HFFc6 (cell line): ENCODE measurements around the gene COIL. TPM values are rescaled to one million over a fixed set of nuclear protein-coding genes. Genes with fewer than 3 reads are reported as not detected.

Experiments
- DNase-seq: peaks from one replicate; pipeline ENCODE4 v3.0.0-alpha.2; 2018
- H3K27ac Mint-ChIP-seq: 2 replicates; pipeline ENCODE4 v1.8.0; 2020; ENCODE audit warnings: mild to moderate bottlenecking, mixed read lengths
- H3K27me3 Mint-ChIP-seq: 2 replicates; pipeline ENCODE4 v1.8.0; 2021; ENCODE audit warnings: mild to moderate bottlenecking, moderate library complexity, mixed read lengths; ENCODE audit not compliant: insufficient read depth
- H3K36me3 Mint-ChIP-seq: 2 replicates; pipeline ENCODE4 v1.8.0; 2021; ENCODE audit warnings: low read depth, mixed read lengths
- H3K4me1 Mint-ChIP-seq: 2 replicates; pipeline ENCODE4 v1.8.0; 2020; ENCODE audit warnings: low read depth, mixed read lengths
- H3K4me3 Mint-ChIP-seq: 2 replicates; pipeline ENCODE4 v1.8.0; 2020; ENCODE audit warnings: mild to moderate bottlenecking, moderate library complexity, mixed read lengths
- H3K9me3 Mint-ChIP-seq: 2 replicates; pipeline ENCODE4 v1.8.0; 2020; ENCODE audit warnings: mild to moderate bottlenecking, mixed read lengths
- total RNA-seq, 6 experiments: library from RNA; stranded (reverse); fragmentation: NEBNext Ultra II Directional; extraction: Animal tissue kit (Norgen Biotek cat#: 25700); gene quantifications; 2 replicates in 1 of 6; 3 replicates in 5 of 6; pipeline ENCODE4 v1.2.3, GENCODE V29; 2021
- TF ChIP-seq, protein P1 (sequence below): fragments of 200-600 bp; sonication (generic); IDR thresholded peaks from 2 replicates; pipeline ENCODE4 v1.5.0; 2021; ENCODE audit warnings: antibody characterized with exemption, mild to moderate bottlenecking

Gene COIL
- total RNA-seq, 6 experiments from 2014 or later, result 13.6 to 16.4 (median 16.2) TPM

DNA sequence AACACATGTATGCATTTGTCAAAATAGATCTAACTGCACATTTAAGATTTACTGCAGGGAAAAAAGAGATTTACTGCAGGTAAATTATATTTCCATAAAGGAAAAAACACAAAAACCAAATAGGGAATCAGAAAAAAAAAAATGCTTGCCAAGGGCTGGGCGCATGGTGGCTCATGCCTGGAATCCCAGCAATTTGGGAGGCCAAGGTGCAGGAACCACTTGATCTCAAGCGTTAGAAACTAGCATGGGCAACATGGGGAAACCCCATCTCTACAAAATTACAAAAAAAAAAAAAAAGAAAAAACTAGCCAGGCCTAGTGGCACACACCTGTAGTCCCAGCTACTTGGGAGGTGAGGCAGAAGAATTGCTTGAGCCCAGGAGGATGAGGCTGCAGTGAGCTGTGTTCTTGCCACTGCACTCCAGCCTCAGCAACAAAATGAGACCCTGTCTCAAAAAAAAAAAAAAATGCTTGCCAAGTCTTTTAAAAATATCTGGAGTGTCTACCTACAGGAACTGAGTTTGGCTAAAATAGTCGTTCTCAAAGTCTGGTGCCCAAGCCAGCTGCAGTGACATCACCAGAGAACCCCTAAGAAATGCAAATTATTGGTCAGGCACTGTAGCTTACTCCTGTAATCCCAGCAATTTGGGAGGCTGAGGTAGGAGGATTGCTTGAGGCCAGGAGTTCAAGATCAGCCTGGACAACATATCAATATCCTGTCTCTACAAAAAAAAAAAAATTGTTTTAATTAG lies 64.5 kb downstream of the COIL start:
- H3K27me3 Mint-ChIP-seq, result no peaks in the 10 kb centered on the region; the same call in none of the 2 replicates
- peaks cover 54% of the 10 kb centered on the region for H3K36me3 Mint-ChIP-seq
- TF ChIP-seq, protein P1, sequence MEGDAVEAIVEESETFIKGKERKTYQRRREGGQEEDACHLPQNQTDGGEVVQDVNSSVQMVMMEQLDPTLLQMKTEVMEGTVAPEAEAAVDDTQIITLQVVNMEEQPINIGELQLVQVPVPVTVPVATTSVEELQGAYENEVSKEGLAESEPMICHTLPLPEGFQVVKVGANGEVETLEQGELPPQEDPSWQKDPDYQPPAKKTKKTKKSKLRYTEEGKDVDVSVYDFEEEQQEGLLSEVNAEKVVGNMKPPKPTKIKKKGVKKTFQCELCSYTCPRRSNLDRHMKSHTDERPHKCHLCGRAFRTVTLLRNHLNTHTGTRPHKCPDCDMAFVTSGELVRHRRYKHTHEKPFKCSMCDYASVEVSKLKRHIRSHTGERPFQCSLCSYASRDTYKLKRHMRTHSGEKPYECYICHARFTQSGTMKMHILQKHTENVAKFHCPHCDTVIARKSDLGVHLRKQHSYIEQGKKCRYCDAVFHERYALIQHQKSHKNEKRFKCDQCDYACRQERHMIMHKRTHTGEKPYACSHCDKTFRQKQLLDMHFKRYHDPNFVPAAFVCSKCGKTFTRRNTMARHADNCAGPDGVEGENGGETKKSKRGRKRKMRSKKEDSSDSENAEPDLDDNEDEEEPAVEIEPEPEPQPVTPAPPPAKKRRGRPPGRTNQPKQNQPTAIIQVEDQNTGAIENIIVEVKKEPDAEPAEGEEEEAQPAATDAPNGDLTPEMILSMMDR, result no peak
- no peak overlapping the region for H3K27ac Mint-ChIP-seq
- peaks cover 8% of the 10 kb centered on the region for H3K4me1 Mint-ChIP-seq
- H3K4me3 Mint-ChIP-seq, result no peak overlapping the region
- DNase-seq, result no peak
- H3K9me3 Mint-ChIP-seq, result no peaks in the 10 kb centered on the region

DNA sequence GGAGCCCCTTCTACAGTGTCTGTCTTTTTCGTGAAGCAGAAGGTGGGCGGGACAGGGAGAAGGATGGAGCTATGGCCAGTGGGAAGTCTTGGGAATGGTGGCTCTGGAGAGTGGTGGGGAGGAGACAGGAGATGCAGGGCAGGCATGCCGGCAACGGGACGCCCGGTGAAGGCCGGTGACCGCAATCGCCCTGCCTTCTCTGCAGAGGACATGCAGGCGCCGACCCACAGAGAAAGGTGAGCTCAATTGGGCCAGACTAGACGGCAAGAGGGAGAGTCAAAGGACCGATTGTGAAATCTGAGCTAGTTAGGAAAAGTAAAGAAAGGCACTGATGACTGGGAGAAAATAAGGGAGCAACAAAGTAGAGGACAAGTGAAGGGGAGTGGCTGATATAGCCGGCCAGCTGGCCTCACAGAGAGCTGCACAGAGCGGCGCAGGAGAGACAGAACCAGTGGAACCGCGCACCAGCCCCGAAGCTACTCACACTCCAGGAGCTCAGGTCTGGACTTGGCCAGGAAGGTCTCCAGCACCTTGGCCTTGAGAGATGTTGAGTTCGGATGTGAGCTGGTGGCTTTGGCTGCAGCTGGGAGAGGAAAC lies 65.9 kb downstream of the COIL start:
- H3K9me3 Mint-ChIP-seq, result no peaks in the 10 kb centered on the region
- TF ChIP-seq, protein P1, result no peak
- H3K4me1 Mint-ChIP-seq, result peaks cover 8% of the 10 kb centered on the region
- no peak overlapping the region for H3K27ac Mint-ChIP-seq
- no peak for DNase-seq
- H3K4me3 Mint-ChIP-seq, result no peak overlapping the region
- peaks cover 57% of the 10 kb centered on the region for H3K36me3 Mint-ChIP-seq
- H3K27me3 Mint-ChIP-seq, result no peaks in the 10 kb centered on the region; the same call in none of the 2 replicates

- TF ChIP-seq, protein P1, result no peak
- Mint-ChIP-seq H3K27me3 (no peaks in the 10 kb centered on the region; the same call in none of the 2 replicates), H3K9me3 (peaks cover 4% of the 10 kb centered on the region), H3K27ac (no peak overlapping the region), H3K36me3 (peaks cover 58% of the 10 kb centered on the region), H3K4me1 (peaks cover 8% of the 10 kb centered on the region), H3K4me3 (no peak overlapping the region)
- no peak for DNase-seq
Measured at GRCh38 chr17:56893503-56893902, 67.3 kb downstream of the COIL start.

DNA sequence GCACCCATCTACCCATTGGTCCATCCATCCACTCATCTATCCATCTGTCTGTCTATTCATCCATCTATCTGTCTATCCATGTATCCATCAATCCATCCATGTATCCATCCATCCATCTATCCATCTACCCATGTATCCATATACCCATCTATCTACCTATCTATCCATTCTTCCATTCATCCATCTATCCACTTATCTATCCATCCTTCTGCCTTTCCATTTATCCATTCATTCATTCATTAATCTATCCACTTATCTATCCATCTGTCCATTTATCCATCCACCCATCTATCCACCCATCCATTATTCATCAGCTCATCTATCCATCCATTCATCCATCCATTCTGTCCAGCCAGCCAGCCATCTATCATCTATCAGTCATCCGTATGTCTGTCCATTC lies 68.5 kb downstream of the COIL start:
- Mint-ChIP-seq H3K4me3 (no peak overlapping the region), H3K27me3 (no peaks in the 10 kb centered on the region; the same call in none of the 2 replicates), H3K27ac (no peak overlapping the region), H3K36me3 (peaks cover 60% of the 10 kb centered on the region), H3K4me1 (peaks cover 8% of the 10 kb centered on the region), H3K9me3 (peaks cover 16% of the 10 kb centered on the region)
- no peak for DNase-seq
- TF ChIP-seq, protein P1, result no peak

DNA sequence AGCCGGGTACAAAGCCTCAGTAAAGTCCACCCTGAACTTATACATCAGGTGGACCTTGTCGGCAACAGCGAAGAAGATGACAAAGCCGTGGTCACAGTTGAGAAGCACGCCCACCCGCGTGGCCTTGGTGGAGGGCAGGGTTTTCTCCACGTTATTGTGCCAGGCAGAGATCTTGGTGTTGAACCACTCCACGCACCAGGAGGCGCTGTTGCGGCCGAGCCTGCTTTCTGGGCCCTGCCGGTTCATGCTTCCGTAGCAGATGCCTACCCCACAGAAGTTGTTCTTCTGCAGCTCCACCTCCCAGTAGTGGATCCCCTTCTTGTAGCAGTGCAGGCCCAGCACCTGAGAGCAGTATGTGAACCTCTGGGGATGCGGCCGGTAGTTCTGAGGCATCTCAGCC lies 69.1 kb downstream of the COIL start:
- DNase-seq, result no peak
- Mint-ChIP-seq H3K36me3 (peaks cover 65% of the 10 kb centered on the region), H3K4me3 (no peak overlapping the region), H3K27me3 (no peaks in the 10 kb centered on the region; the same call in none of the 2 replicates), H3K4me1 (peaks cover 8% of the 10 kb centered on the region), H3K9me3 (peaks cover 19% of the 10 kb centered on the region), H3K27ac (no peak overlapping the region)
- TF ChIP-seq, protein P1, result peak; percentile 73
